ENCODE results near the gene MSLN.

MSLN gene

DNA sequence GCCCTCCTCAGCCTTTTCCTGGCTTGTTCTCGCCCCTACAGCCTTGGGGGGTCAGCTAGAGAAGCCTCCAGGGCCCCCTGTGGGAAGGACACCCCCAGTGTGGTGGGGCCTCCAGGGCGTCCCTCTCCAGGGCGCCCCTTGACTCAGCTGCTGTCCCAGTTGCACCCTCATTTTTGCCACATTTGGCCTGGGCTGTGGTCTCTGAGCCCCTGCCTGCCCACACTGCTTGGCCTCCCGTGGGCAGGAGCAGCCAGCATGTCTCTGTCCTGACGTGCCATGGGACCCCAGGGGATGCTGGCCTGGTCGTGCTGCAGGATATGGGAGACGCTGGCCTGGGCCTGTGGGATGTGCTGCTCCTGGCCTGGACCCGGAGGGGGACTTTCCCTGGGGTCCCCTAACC lies 32.9 kb downstream of the MSLN start:
- TF ChIP-seq, protein P1, sequence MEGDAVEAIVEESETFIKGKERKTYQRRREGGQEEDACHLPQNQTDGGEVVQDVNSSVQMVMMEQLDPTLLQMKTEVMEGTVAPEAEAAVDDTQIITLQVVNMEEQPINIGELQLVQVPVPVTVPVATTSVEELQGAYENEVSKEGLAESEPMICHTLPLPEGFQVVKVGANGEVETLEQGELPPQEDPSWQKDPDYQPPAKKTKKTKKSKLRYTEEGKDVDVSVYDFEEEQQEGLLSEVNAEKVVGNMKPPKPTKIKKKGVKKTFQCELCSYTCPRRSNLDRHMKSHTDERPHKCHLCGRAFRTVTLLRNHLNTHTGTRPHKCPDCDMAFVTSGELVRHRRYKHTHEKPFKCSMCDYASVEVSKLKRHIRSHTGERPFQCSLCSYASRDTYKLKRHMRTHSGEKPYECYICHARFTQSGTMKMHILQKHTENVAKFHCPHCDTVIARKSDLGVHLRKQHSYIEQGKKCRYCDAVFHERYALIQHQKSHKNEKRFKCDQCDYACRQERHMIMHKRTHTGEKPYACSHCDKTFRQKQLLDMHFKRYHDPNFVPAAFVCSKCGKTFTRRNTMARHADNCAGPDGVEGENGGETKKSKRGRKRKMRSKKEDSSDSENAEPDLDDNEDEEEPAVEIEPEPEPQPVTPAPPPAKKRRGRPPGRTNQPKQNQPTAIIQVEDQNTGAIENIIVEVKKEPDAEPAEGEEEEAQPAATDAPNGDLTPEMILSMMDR (IDR thresholded peaks at IDR 0.05; ENCODE audit: control insufficient read depth, insufficient read depth, low read depth, low read length, missing control alignments): no peak
- DNase-seq (ENCODE audit: low read depth): no peak
- H3K4me3 ChIP-seq (ENCODE audit: control insufficient read depth, low read depth, low read length): no peak overlapping the region

DNA sequence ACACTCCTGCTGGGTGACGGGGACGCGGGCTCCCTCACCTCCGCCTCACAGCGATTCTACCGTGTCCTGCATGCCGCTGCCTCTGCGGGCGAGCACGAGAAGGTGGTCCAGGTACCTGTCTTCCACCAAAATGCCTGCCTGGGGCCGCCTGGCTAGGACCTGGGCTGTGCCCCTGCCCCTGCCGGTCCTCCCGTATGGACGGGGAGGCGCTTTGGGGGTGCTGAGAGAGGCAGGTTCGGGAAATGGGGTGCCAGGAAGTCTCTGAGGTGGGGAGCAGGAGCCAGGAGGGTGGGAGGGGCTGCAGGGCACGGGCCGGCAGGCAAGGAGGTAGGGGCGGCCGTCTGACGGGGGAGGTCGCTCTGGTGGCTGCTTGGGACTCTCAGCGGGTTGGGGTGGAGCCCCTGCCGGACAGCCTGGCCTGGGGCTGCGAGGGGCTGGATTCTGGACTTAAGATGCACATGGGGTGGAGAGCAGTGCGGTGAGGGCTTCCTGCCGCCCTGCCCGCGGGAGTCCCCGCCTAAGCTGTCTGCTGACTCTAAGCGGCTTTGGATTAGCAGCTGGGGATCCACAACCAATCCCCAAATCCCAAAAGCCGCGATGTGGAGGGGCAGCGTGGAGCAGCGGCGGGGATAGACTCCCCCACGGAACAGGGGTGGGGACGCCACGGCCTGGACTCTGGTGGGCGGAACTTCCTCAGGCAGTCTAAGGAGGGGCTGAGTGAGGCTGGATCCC lies 33.7 kb downstream of the MSLN start:
- TF ChIP-seq, protein P1 (IDR thresholded peaks at IDR 0.05; ENCODE audit: control insufficient read depth, insufficient read depth, low read depth, low read length, missing control alignments): no peak
- H3K4me3 ChIP-seq (ENCODE audit: control insufficient read depth, low read depth, low read length): no peak overlapping the region
- no peak for DNase-seq (ENCODE audit: low read depth)

DNA sequence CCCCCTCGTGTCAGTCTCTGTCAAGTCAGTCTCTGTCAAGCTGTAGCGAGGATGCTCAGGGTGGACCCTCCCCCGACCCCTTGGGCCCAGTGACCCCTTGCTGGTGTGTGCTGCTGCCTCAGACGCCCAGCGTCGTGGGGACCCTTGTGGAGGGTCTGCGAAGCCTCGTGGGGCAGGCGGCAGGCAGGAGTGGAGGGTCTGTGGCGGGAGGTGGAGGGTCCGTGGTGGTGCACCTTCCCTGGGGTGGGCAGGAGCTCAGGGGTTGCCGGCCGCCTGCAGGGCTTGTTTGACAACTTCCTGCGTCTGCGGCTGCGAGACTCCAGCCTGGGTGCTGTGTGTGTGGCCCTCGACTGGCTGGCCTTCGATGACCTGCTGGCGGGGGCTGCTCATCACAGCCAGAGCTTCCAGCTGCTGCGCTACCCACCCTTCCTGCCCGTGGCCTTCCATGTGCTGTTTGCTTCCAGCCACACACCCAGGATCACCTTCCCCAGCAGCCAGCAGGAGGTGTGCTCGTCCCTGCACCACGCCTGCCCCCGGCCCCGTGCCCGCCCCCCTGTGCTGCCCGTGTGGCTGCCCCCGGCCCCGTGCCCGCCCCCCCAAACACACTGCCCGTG lies 34.4 kb downstream of the MSLN start:
- no peak for DNase-seq (ENCODE audit: low read depth)
- no peak overlapping the region for H3K4me3 ChIP-seq (ENCODE audit: control insufficient read depth, low read depth, low read length)
- TF ChIP-seq, protein P1 (IDR thresholded peaks at IDR 0.05; ENCODE audit: control insufficient read depth, insufficient read depth, low read depth, low read length, missing control alignments): no peak

DNA sequence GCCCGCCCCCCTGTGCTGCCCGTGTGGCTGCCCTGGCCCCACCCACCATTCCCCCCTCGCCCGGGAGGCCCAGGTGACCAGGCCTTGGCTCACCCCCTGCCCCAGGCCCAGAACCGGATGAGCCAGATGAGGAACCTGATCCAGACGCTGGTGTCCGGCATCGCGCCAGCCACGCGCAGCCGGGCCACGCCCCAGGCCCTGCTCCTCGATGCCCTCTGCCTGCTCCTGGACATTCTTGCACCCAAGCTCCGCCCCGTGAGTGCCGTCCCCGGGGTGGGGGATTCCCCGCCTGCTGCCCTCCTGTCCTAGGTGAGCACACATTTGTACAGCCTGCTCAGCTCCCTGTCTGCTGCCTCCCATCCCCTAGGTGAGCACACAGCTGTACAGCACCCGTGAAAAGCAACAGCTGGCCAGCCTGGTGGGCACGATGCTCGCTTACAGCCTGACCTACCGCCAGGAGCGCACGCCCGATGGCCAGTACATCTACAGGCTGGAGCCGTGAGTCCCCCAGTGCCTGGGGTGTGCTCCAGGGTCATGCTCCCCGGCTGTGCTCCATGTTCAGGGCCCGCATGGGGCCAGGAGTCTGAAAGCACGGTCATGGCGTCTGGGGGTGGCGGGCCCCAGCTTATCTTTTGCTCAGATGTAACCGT lies 35.2 kb downstream of the MSLN start:
- DNase-seq (ENCODE audit: low read depth): no peak
- H3K4me3 ChIP-seq (ENCODE audit: control insufficient read depth, low read depth, low read length): no peak overlapping the region
- TF ChIP-seq, protein P1 (IDR thresholded peaks at IDR 0.05; ENCODE audit: control insufficient read depth, insufficient read depth, low read depth, low read length, missing control alignments): no peak

DNA sequence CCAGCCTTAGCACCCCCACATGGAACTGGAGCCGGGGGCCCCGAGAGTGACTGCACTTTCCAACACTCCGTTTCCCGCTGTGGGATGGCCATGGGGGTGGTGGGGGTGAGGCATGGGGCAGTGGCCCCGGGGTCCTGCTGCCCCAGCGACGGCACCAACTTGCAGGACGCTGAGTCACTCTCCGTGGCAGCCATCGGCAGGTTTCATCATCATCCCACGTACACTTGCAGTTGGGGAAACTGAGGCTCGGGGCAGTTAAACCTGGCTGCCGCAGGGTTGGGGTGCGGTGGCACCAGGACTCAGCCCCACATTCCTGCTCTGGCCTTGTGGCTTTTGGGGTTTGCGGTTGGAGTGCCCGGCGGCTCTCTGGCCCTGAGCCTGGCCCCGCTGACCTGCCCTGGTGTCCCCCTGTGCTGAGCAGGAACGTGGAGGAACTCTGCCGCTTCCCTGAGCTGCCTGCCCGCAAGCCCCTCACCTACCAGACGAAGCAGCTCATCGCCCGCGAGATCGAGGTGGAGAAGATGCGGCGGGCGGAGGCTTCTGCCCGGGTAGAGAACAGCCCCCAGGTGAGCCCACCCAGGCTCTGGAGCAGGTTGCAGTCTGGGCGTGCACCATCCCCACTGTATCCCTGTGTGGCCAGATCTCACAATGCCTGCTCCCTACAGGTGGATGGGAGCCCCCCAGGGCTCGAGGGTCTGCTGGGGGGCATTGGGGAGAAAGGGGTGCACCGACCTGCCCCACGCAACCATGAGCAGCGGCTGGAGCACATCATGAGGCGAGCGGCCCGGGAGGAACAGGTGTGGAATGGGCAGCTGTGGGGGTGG lies 36.0 kb downstream of the MSLN start:
- no peak overlapping the region for H3K4me3 ChIP-seq (ENCODE audit: control insufficient read depth, low read depth, low read length)
- DNase-seq (ENCODE audit: low read depth): no peak
- TF ChIP-seq, protein P1 (IDR thresholded peaks at IDR 0.05; ENCODE audit: control insufficient read depth, insufficient read depth, low read depth, low read length, missing control alignments): no peak

DNA sequence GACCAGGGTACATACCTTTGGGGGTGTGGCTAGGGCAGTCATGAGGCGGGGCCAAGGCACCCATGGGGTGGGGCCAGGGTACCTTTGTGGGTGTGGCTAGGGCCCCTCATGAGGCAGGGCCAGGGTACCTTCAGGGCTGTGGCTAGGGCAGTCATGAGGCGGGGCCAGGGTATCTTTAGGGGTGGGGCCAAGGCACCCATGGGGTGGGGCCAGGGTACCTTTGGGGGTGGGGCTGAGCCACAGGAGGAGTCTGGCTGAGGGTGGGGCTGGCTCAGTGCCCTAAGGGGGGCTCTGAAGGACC lies 36.5 kb downstream of the MSLN start:
- TF ChIP-seq, protein P1 (IDR thresholded peaks at IDR 0.05; ENCODE audit: control insufficient read depth, insufficient read depth, low read depth, low read length, missing control alignments): no peak
- DNase-seq (ENCODE audit: low read depth): no peak

More for the DNA sequence above, 36.5 kb downstream of the MSLN start:
- H3K4me3 ChIP-seq (ENCODE audit: control insufficient read depth, low read depth, low read length): no peak overlapping the region

Measured in AG09309 (cell line).